OCI-M1 (cell line): ENCODE measurements around the gene UBQLN4.
A peak's percentile ranks its signal among the peaks of the same experiment; 100 is the strongest.

Experiments used
- DNase-seq: peaks from one replicate; lab custom pipeline; 2025; lab: John Stamatoyannopoulos, UW

The UBQLN4 gene

DNA sequence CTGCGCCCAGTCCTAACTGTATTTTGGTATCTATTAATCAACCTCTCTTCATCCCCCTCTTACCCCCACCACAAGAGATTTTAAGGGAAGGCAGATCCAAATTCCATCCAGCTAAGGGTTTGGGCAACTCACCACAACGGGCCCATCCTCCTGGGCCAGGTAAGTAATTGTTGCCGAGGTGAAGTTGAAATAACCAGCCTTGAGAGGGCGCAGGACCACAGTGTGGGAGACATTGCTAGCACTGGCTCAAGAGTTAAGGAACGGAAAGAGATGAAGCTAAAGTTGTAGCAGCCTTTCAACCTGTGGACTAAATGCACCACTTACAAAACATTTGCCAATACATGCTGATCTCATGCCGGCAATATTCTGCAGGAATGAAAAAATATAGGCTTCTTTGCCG is 38.8 kb downstream of the UBQLN4 start:
- DNase-seq: no peak

DNA sequence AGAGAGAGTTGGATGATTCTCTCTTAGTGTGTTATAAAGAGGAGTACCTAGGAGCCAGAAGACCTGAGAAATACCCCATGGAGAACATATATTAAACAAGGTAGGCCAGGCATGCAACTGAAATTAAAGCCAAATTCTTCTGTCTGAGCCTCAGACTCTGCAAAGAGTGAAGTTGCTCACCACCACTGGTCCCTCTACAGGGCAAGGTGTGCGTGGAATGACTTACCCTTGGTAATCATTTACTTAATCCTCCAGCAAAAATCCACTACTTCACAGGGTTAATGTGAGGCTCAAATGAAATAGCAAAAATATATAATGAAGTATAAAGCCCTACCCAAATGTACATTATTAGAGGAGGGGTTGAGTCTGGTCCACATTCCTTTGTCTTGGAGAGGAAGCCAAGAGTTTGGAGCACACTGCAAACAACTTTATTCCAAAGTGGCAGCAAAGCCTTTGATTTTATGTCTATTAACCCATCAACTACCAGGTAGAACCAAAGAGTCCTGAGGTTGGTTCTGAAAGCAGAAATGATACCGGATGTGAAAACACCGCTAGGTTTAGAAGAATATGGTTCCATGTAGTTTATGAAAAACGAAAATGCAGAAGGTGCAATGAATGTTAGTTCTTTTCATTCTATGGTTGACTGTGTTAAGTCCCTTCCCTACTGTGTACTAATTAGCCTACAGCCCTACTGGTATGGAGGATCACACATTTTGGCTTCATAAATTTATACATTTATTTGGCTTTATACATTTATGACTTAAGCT is 41.4 kb downstream of the UBQLN4 start:
- DNase-seq: no peak

DNA sequence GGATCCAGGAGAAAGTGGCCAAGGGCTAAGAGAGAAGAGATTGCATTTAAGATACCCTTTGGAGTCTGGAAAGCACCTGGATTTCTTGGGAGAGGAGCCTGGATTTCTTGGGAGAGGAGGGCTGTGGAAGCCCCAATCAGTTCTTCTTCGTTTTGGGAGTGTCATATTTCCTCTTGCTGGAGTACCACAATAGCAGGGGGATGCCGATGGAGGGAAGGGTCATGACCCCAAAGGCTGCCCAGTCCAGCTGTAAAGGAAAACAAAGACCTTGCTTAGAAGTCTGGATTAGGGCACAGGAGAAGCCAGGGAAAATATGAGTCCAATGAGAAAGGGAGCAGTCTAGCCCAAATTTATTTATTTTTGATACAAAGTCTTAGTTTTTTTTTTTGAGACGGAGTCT is 44.2 kb downstream of the UBQLN4 start:
- no peak for DNase-seq

DNA sequence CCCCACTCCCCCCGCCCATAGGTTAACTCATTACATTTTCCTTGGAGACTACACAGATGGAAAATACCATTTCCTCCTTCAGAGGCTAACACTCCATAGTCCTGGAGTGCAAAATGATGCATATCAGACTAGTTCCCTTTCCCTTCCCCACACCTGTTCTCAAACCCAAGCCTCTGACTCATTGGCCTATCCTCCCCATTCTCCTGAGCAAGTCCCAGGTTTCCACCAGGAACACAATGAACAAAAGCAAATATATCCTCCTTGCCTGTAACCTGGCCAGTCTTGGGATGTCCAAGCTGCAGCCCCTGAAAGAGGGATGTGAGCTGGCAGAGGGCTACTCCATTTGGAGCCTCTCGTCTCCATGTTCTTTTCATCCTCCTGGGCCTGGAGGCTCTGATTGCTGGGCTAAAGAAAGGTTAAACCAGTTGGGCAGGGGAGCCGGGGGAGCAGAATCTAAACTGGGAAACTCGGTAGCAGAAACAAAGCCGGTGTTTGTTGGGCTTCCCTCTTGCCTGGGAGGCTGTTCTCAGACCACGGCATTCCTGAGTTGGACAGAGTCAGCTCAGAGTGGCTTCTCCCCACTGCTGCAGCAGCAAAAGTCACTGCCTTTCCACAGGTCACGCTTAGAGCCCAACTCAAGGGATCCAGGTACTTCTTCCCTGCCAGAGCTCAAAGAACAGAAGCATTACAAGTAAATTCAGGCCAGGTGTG is 46.8 kb downstream of the UBQLN4 start:
- DNase-seq: no peak

DNA sequence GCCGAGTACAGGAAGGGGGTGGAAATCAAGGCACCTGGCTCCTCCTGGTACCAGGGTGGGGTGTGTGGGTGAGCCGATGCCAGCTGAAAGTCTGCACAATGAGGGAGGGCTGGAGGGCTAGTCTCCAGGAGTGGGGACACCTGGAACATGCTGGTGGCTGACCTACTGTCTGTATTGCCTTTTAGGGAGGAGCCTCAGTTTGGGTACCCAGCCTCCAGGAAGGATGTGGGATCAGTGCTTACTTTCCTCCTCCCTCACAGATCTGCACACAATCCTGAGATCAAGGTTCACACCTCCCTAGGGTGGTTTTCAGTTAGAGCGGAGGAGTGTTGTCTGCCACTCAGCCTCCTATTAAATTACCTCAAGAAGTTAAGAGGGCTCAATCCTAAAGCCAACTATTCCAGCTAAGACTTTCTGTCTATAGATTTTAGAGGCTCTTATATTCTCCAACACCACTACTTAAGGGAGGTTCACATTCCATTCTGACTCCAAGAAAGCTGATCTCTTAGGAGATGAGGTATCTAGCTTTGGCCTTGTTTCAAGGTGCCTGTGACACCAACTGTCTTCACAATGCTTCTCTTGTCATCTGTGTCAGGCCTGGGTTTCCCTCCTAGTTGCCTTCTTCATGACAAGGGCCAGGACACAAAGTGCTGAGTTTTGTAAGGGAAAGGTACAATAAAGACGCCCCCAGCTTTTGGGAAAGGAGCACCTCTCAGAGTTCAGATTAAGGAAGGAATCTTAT is 48.6 kb downstream of the UBQLN4 start:
- no peak for DNase-seq

DNA sequence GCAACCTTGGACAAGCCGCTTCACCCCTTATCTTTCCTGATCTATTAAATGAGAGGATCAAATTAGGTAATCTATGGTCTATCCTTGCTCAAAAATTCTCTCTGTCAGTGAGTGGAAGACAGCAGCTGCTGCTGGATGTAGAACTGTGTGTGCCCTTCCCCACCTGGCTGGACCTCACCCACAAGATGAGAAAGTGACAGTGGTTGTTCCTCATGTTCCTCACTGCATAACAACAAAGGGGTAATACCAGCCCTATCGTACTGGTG is 49.7 kb downstream of the UBQLN4 start:
- no peak for DNase-seq

DNA sequence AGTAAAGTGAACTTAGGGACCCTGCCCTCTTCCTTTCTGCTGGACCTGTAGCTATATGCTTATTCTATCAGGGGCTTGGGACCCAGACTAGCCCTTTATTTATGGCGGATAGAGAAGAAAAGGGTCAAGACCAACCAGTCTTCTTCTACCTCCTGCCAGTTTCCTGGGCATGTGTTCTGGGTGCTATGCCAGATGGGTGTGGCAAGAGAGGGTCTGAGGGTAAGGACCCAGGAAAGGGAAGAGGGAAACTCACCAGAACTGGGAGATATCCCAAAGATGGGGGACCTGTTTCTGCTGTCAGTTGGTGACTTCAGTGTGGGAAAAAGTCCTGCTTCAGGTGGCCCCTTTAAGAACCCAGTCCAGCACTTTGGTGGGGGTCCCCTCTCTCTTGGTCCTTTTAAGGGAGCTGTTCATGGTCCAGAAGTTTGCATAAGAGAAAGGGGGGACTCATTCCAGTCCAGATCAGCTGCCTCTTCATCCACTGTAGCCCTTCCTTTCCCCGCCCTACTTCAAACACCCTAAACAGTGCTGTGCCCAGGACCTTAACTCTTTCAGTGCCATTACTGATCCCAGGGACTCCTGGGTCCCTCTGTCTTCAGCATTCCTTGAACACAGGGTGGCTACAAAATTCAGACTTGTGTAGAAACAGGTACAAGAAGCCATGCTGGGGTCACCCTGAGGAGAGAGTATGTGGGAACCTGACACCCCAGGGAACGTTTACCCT is 51.2 kb downstream of the UBQLN4 start:
- DNase-seq: no peak

DNA sequence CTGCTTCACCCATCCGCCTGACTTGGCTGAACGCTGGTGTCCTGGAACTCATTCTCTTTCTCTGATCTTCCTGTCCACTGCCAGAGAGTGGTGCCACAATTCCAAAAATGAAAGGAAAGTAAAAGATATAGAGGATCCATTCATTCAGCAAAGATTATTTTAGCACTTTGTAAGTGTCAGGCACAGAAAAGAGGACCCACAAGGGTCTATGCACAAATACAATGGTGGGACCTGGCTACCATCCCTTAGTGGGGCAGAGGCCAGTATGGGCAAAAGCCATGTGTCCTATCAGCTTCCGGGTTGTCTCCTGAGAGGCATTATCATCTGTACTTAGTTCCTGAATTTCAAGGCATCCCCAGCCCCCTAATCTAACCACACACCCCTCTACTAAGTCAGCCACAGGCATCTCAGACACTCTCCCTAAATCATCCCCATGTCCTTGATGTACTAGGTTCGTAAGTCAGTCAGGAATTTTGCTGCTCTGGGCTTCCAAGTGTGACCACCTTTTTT is 51.9 kb downstream of the UBQLN4 start:
- DNase-seq: peak; percentile 73

DNA sequence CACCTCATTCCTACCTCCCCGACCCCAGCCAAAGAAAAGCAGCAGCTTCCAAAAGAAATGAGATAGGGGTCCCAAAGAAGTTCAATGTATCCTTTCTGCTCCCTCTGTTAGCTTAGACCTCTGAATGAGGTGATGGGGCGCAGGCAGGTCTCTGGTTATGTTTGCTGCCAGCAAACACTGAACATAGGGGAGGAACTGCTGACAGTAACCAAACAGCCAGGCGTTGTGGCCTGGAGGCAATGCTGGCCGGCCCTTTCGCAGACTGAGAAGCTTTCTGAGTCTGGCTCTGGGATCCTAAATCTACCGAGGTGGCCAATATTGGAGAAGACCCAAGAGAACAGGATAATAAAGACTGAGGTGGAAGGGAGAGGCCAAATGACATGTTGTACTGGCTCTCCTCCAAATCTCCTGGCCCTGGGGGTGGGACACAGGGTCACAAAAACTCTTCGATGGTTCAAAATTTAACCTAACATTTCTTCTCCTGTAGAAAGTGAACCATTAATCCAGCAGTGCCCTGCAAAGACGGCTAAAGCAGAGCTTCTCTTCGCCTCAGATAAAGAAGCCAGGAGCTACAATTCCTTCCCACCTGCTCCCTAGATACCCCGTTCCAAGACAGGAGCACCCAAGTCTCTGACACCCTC is 52.5 kb downstream of the UBQLN4 start:
- DNase-seq: no peak

DNA sequence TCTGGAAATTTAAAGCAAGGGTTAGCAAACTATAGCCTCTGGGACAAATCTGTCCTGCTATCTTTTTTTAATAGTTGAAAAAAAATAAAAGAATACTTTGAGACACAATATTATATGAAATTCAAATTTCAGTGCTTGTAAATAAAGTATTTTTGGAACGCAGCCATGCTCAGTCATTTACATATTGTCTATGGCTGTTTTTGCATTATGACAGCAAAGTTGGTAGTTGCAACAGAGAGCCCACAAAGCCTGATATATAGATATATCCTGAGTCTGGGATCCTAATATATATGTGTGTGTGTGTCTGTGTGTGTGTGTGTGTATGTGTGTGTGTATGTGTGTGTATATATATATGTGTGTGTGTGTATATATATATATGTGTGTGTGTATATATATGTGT is 53.6 kb downstream of the UBQLN4 start:
- no peak for DNase-seq

DNA sequence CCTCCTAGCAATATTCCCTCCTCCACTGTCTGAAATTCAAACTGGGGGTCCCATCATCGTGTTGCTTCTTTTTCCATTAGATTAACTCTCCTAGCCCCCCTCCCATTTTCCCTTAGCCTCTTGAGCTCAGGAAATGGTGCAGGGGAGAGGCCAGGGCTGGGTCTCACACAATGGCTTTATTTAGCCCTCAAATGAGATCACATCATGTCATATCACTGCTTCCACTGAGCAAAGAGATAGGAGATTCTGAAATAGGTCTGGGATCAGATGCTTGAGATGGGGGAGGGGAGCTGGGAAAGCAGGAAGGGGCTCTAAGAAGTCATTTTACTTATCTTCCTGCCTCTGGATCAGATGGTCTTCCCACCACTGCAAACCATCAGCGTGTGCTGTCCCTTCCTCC is 57.4 kb downstream of the UBQLN4 start:
- no peak for DNase-seq

DNA sequence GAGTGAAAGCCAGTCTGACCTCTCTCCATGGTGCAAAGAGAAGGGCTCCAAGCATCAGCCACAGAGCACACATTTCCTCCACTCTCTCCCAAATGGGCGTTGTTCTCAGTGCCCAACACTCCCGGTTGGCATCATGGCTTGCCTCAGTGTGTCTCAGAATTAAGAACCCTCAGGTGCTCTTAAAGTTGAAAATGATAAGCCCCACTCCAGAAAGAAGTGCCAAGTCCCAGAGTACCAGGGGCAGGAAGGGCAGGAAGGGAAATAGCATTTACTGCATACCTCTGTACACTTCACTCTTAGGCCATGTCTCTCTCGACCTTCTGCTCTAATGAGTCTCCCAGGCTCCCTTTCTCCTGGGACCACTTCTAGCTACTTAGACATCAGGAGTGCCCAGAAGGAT is 60.0 kb downstream of the UBQLN4 start:
- no peak for DNase-seq

DNA sequence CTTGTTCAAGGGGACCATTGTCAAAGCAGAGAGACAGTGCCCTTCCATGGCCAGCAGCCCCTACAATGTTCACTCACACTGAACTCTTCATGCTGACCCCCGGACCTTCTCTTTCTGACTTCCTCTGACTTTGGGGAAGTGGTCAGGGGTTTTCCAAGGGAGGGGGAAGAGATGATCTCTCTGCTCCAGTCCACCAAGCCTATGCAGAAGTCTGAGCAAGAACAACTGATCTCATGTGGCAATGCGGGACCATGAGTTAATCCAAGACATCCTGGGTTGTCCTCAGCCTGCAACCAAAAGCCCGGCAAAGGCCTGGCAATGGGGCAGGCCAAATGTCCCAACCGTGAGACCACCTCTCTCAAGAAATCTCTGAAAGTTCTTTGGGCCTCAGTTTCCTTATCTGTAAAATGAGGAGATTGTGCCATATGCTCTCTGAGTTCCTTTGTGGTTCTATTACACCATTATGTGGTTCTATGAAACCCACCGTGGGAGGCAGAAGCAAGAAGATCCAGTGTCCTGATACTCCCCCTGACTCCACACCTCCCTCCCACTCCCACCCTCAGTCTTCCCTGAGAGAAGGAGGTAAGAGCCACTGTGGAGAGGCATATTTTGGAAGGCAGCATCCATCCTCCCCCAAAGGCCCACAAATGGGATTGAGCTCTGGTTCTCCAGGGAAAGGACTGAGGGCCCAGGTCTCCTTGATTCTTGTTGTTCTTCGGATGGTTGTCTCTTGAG is 63.4 kb downstream of the UBQLN4 start:
- DNase-seq: peak; percentile 67

DNA sequence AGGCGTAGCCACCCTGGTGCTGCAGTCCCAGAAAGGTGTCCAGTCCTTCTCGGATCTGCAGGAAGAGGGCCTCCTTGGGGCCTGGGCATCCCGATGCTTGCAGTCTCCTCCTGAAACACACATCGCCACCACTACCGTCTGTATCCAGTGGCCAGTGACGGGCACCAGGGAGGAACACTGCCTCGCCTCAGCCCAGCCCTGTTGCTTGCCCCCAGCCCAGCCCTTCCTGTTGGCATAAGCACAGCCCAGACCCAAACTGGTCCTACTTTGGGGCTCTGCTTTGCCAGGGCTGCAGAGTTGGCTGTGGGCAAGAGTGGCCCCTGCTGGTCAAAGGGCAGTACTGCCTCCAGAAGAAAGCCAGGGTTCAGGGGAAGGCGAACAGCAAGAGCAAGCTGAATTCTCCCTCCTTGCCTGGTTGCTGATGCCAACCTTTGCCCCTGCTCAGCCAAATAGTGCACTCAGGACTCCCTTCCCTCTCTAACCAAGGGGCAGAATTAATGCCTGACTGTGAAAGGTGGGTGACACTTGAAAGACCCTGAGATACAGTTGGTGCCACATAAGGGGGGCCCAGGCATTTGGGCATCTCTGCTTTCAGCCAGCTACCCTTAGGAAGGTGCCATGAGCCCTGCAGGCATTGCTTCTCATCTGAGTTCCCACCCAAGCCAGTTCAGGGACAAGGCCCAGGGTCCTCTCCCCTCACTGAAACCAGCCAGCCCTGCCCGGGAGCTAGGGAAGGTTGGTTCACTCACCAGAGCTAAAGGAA is 64.2 kb downstream of the UBQLN4 start:
- peak; percentile 90 for DNase-seq
